ENCODE measurements around the gene CHID1. TPM values are rescaled to one million over a fixed set of nuclear protein-coding genes. Genes with fewer than 3 reads are reported as not detected.

The CHID1 gene
- total RNA-seq, 3 donors from 2014 or later, result 52.3 to 64.3 (median 55.3) TPM

DNA sequence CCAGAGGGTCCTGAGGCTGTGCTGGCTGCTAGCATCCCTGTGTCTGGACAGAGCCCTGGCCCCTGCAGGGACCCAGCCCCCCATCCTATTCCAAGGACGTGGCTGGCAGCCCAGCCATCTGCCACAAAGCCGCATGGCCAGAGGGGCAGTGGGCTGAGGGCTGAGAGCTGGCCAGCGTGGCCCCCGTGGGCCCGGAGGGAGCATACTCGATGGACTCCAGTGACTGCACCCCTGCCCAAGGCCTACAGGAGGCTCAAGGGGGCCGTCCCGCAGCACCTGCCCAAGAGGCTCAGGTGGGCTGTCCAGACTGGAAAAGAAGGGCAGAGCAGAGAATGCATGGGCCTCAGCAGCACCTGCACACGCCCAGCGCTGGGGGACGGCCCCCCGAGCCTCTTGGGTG lies 54.8 kb downstream of the CHID1 start:
- TF ChIP-seq, protein P1, sequence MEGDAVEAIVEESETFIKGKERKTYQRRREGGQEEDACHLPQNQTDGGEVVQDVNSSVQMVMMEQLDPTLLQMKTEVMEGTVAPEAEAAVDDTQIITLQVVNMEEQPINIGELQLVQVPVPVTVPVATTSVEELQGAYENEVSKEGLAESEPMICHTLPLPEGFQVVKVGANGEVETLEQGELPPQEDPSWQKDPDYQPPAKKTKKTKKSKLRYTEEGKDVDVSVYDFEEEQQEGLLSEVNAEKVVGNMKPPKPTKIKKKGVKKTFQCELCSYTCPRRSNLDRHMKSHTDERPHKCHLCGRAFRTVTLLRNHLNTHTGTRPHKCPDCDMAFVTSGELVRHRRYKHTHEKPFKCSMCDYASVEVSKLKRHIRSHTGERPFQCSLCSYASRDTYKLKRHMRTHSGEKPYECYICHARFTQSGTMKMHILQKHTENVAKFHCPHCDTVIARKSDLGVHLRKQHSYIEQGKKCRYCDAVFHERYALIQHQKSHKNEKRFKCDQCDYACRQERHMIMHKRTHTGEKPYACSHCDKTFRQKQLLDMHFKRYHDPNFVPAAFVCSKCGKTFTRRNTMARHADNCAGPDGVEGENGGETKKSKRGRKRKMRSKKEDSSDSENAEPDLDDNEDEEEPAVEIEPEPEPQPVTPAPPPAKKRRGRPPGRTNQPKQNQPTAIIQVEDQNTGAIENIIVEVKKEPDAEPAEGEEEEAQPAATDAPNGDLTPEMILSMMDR (IDR thresholded peaks at IDR 0.05), result no peak
- no peak for ATAC-seq
- H3K36me3 ChIP-seq (ENCODE audit: low read depth), result no peaks in the 10 kb centered on the region
- H3K4me1 ChIP-seq (ENCODE audit: low read depth), result peaks cover 7% of the 10 kb centered on the region
- H3K9me3 ChIP-seq, result no peaks in the 10 kb centered on the region
- no peak overlapping the region for H3K4me3 ChIP-seq
- no peak for DNase-seq
- intact Hi-C loops (cut with DNase I, micrococcal nuclease), result no loop called here

DNA sequence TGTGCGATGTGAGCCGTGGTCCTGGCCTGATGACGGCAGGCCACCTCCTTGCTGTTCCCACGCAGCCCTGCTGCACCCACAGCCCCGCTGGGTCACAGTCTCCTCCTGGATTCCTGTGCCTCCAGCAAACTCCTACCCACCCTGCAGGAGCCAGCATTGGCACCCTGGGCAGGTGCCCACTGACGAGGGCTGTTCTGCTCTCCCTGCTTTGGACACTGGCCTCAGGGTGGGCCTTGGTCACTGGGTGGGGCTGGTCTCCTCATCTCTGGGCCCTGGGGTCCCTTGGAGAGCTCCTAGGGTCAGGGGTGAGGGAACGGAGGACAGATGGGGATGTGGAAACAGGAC lies 55.3 kb downstream of the CHID1 start:
- H3K4me1 ChIP-seq (ENCODE audit: low read depth), result peaks cover 7% of the 10 kb centered on the region
- no peak overlapping the region for H3K4me3 ChIP-seq
- ATAC-seq (no peak), DNase-seq (no peak)
- H3K36me3 ChIP-seq (ENCODE audit: low read depth), result no peaks in the 10 kb centered on the region
- no peaks in the 10 kb centered on the region for H3K9me3 ChIP-seq
- TF ChIP-seq, protein P1 (IDR thresholded peaks at IDR 0.05), result no peak
- intact Hi-C loops (cut with DNase I, micrococcal nuclease), result no loop called here

DNA sequence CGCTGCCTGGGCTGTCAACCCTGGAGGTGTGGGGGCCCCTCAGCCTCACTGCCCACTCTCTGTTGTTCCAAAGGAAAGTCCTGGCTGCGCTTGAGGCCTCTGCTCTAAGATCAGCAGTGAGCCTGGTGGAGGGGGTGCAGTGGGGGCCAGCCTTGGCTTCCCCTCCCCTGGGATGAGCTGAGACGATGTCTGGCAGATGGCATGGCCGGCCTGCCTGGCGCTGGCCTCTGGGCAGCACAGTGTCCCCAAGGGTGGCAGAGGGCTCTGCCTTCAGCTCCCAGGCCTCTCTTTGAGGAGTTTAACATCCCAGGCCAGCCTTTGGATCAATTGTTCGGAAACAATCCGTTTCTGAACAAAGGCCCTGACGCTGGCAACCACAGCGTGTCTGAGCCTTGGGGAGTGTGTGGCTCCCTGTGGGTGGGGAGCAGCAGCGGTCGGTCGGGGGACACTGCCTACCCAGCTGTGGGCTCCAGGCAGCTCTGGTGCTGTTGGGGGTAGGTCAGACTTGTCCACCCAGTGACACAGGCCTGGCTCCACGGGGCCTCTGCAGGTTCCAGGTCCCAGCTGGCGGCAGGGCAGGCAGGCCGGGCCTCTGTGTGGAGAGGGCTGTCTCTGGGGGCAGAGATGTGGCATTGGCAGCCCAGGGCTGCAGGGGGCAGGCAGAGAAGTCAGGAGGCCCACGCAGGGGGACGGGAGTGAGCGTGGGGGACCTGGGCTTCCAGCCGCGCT lies 55.8 kb downstream of the CHID1 start:
- H3K9me3 ChIP-seq, result no peaks in the 10 kb centered on the region
- ATAC-seq, result no peak
- peaks cover 10% of the 10 kb centered on the region for H3K4me1 ChIP-seq (ENCODE audit: low read depth)
- DNase-seq, result no peak
- H3K4me3 ChIP-seq, result no peak overlapping the region
- intact Hi-C loops (cut with DNase I, micrococcal nuclease), result no loop called here
- no peaks in the 10 kb centered on the region for H3K36me3 ChIP-seq (ENCODE audit: low read depth)
- TF ChIP-seq, protein P1 (IDR thresholded peaks at IDR 0.05), result no peak

DNA sequence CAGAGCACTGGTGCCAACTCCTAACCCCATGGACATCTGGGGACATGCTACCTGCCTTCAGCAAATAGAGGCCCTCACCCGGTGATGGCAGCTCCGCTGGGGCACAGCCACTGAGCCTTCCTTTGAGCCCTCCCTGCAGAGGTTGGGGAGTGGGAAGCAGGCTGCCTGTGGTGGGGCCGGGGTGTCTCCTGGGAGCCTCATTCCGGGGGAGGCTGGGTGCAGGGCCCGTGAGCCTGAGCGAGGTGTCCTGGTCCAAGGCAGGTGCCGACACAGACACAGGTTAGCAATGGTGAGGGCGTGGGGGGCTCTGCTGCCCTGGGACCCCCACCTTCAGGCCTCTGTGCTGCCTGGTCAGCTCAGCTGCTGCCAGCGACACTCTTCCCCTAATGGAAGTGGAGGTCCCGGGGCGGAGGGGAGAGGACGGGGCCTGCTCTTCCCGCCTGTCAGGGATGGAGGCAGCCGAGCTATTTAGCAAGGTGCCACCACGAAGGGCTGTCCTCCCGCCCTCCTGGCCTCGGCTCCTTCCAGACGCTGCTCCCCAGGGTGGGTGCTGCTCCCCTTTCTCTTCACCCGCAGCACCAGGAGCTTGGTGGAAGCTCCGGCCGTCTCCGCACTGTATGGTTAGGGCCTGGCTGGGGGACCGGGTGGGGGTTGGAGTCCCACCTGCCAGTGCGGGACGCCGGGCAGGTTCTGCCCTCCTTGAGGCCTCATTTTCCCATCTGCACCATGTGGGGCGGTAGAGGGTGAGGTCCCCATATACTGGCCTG lies 56.7 kb downstream of the CHID1 start:
- Histone ChIP-seq H3K9me3 (no peaks in the 10 kb centered on the region), H3K36me3 (ENCODE audit: low read depth) (no peaks in the 10 kb centered on the region), H3K4me3 (no peak overlapping the region), H3K4me1 (ENCODE audit: low read depth) (peaks cover 9% of the 10 kb centered on the region)
- ATAC-seq, result no peak
- intact Hi-C loops (cut with DNase I, micrococcal nuclease), result no loop called here
- DNase-seq, result no peak
- TF ChIP-seq, protein P1 (IDR thresholded peaks at IDR 0.05), result no peak

DNA sequence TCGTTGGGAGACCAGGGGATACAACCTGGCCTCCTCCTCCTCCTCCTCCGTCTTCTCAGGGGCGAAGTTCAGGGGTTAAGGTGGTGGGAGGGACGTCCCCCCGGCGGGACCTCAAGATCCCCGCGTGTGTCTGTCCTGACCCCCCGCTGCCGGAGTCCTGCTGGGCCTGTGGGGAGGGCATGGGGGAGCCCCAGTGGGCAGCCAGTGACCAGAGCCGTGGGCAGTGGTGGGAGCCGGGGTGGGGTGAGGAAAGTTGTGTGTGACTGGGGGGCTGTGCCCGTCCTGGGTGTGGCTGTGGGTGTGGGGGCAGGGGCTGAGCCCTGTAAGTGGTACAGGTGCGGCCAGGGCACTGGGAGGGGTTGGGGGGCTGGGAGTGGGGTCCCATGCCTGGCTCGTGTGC lies 57.8 kb downstream of the CHID1 start:
- ATAC-seq (no peak), DNase-seq (no peak)
- Histone ChIP-seq H3K36me3 (ENCODE audit: low read depth) (no peaks in the 10 kb centered on the region), H3K9me3 (no peaks in the 10 kb centered on the region), H3K4me3 (no peak overlapping the region), H3K4me1 (ENCODE audit: low read depth) (peaks cover 13% of the 10 kb centered on the region)
- TF ChIP-seq, protein P1 (IDR thresholded peaks at IDR 0.05), result no peak
- intact Hi-C loops (cut with DNase I, micrococcal nuclease), result no loop called here
